Fibroblast of lung (primary cell): Measurements from ENCODE around the gene ACOT7.

Experiments
- EZH2 ChIP-seq: IDR thresholded peaks from 2 replicates; pipeline ENCODE4 v1.5.1; 2012; ENCODE audit warnings: low read length, control low read depth, mild to moderate bottlenecking; ENCODE audit errors: missing control alignments
- TF ChIP-seq, protein P1 (sequence below), 2 donors: IDR thresholded peaks in 1 of 2; conservative IDR thresholded peaks in 1 of 2; 1 replicate in 1 of 2; 2 replicates in 1 of 2; pipeline ENCODE4 v1.5.1; 2011 to 2012; ENCODE audit warnings: low read length in 2 of 2, control low read depth in 1 of 2, inconsistent platforms in 1 of 2, low read depth in 1 of 2, mild to moderate bottlenecking in 1 of 2

DNA sequence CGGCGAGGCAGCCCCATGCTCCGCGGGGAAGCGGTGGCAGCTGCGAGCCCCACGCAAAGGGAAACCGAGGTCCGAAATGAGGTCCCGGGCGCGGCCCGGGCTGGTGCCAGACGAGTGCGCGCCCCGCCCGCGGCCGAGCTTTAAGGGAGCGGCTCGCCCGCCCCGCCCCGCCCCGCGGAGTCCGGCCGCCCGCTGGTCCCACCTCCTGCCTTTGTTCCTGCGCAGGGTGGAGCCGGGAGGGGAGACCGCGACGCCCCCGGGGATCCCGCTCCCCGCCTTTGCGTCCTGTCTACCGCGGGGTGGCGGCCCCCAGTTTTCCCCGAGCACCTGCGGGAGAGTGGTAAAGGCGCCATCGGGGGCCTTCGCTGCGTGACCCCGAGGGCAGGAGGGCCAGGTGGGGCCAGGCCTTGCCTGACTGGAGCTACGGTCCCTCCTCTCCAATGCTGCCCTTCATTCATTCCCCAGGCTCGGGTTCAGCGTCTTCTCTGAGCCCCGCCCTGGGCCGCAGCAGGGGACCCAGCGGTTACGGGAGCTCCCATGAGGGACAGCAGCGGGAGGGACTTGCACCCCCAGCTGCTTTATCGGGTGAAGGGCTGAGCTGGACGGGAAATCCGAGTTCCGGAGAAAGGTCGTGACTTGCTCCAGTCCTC is 26.4 kb upstream of the ACOT7 start, which contains the start of gene HES2:
- TF ChIP-seq, protein P1, sequence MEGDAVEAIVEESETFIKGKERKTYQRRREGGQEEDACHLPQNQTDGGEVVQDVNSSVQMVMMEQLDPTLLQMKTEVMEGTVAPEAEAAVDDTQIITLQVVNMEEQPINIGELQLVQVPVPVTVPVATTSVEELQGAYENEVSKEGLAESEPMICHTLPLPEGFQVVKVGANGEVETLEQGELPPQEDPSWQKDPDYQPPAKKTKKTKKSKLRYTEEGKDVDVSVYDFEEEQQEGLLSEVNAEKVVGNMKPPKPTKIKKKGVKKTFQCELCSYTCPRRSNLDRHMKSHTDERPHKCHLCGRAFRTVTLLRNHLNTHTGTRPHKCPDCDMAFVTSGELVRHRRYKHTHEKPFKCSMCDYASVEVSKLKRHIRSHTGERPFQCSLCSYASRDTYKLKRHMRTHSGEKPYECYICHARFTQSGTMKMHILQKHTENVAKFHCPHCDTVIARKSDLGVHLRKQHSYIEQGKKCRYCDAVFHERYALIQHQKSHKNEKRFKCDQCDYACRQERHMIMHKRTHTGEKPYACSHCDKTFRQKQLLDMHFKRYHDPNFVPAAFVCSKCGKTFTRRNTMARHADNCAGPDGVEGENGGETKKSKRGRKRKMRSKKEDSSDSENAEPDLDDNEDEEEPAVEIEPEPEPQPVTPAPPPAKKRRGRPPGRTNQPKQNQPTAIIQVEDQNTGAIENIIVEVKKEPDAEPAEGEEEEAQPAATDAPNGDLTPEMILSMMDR (conservative IDR thresholded peaks at IDR 0.05 in 1 of 2, IDR thresholded peaks at IDR 0.05 in 1 of 2; ENCODE audit: low read depth in 1 of 2, low read length in 2 of 2) = no peak
- TF ChIP-seq EZH2 = peak; percentile 99
